ENCODE results near the gene GSTT4.
"Not testable (repeated sequence)": the region's sequence is repeated elsewhere in the genome, so short reads cannot be mapped to it uniquely, and the experiment has no call there.

The GSTT4 gene

DNA sequence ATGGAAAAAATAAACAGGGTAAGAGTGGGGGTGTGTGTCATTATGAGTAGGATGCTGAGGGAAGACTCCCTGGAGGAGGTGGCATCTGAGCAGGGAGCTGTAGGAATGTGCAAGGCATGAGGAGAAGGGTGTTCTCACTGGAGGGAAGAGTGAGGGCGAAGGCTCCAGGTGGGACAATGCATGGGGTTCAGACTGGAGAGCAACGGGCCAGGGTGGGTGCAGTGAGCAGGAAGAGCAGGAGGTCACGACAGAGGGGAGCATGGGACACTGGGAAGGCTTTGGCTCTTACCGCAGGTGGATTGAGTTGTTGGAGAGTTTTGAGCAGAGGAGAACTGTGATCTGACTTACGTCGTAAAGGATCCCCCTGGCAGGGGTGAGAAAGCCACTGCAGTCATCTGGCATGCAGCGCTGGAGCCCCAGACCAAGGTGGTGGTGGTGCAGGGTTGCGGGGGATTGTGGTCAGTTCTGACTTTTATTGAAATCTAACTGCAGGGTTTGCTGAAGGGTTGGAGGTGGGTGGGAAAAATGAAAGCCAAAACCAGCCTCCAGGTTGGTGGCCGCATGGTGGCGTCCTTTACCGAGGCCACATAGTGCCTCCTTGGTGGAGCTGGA, 52.4 kb downstream of the GSTT4 start:
- DNase-seq: not testable (repeated sequence)

DNA sequence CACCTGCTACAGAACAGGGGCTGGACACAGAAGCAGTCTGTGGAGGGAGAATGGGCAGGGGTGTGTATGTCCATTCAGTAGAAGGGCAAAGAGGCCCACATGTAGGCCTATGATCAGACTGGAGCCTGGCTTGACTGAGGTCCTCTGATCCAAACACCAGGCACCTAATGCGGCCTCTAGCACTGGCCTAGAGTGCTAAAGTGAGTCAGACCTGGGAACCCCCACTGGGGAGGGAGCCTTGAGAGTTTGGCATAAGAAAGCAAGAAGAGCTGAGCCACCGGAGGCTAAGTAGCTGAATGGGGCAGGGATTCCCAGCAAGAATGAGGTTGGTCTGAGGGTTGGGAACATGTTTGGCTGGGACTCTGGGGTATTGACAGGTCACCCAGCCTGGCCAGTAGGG, 53.9 kb downstream of the GSTT4 start:
- not testable (repeated sequence) for DNase-seq

- DNase-seq: not testable (repeated sequence)
Observed at GRCh38 chr22:23949764-23950163, 55.5 kb downstream of the GSTT4 start.
